Osteocyte (in vitro differentiated cells): ENCODE results near the gene RPA3. TPM values are rescaled to one million over a fixed set of nuclear protein-coding genes. Genes with fewer than 3 reads are reported as not detected.
A peak's percentile ranks its signal among the peaks of the same experiment; 100 is the strongest.
"Not testable (repeated sequence)": the region's sequence is repeated elsewhere in the genome, so short reads cannot be mapped to it uniquely, and the experiment has no call there.

Experiments
- DNase-seq: peaks from one replicate; pipeline ENCODE4 v3.0.0; 2021; ENCODE audit warnings: mixed read lengths; ENCODE audit not compliant: unreplicated experiment; ENCODE audit errors: extremely low spot score
- H3K27ac Mint-ChIP-seq: one replicate; pipeline ENCODE4 v1.8.0; 2021; ENCODE audit warnings: mild to moderate bottlenecking, mixed read lengths; ENCODE audit not compliant: unreplicated experiment
- H3K27me3 Mint-ChIP-seq: one replicate; pipeline ENCODE4 v1.8.0; 2021; ENCODE audit warnings: mixed read lengths; ENCODE audit not compliant: unreplicated experiment
- H3K36me3 Mint-ChIP-seq: one replicate; pipeline ENCODE4 v1.8.0; 2021; ENCODE audit warnings: mixed read lengths; ENCODE audit not compliant: unreplicated experiment
- H3K4me1 Mint-ChIP-seq: one replicate; pipeline ENCODE4 v1.8.0; 2021; ENCODE audit warnings: mixed read lengths; ENCODE audit not compliant: unreplicated experiment
- H3K4me3 Mint-ChIP-seq: one replicate; pipeline ENCODE4 v1.8.0; 2021; ENCODE audit warnings: mild to moderate bottlenecking, moderate library complexity, mixed read lengths; ENCODE audit not compliant: unreplicated experiment
- H3K9me3 Mint-ChIP-seq: one replicate; pipeline ENCODE4 v1.8.0; 2021; ENCODE audit warnings: mixed read lengths; ENCODE audit not compliant: unreplicated experiment
- total RNA-seq: library from RNA; stranded (reverse); gene quantifications from 2 replicates; pipeline ENCODE4 v1.2.1, GENCODE V29; 2021
- TF ChIP-seq, protein P1 (sequence below): fragments of 200-600 bp; sonication (generic); IDR thresholded peaks from 2 replicates; pipeline ENCODE4 v1.5.0; 2021; ENCODE audit warnings: antibody characterized with exemption, mild to moderate bottlenecking, moderate library complexity

Gene RPA3
- total RNA-seq, 1 donor from 2014 or later, result 14.8 TPM

DNA sequence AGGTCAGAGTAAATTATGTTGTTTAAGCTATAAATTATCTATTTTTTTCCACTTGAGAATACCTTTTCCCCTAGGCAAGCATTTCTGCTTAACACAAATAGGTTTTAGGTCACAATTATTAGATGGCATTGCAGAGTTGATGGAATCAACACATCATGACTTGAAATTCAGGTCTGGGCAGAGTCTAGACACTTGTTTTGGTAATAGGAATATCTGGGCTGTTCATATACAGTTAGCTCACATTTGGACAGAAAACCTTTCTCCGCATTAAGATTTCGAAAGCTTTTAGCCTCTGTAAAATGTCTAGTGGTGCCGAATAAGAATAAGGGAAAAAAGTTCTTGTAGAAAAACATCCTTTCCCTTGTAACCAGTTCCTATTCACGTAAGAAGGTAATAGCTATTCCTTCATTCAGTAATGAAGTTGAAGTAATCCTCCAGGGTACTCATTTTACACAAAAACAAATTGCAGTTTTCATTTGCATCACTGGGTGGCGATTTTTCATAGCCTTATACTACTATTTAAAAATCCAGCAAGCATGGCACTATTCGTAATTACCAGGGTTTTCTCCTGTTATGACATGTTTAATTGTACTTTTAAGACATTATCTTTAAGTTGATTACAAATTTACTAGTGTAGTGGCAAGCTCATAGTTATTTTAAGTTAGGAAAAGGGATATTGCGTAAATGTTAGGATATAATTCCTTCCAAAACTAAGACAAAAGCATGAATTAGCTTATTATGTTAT, 37.0 kb downstream of the RPA3 start:
- Mint-ChIP-seq H3K4me1 (peaks cover 5% of the 10 kb centered on the region), H3K27me3 (no peaks in the 10 kb centered on the region), H3K36me3 (peaks cover 3% of the 10 kb centered on the region), H3K9me3 (no peaks in the 10 kb centered on the region), H3K27ac (no peak overlapping the region), H3K4me3 (no peak overlapping the region)
- DNase-seq, result no peak
- TF ChIP-seq, protein P1, sequence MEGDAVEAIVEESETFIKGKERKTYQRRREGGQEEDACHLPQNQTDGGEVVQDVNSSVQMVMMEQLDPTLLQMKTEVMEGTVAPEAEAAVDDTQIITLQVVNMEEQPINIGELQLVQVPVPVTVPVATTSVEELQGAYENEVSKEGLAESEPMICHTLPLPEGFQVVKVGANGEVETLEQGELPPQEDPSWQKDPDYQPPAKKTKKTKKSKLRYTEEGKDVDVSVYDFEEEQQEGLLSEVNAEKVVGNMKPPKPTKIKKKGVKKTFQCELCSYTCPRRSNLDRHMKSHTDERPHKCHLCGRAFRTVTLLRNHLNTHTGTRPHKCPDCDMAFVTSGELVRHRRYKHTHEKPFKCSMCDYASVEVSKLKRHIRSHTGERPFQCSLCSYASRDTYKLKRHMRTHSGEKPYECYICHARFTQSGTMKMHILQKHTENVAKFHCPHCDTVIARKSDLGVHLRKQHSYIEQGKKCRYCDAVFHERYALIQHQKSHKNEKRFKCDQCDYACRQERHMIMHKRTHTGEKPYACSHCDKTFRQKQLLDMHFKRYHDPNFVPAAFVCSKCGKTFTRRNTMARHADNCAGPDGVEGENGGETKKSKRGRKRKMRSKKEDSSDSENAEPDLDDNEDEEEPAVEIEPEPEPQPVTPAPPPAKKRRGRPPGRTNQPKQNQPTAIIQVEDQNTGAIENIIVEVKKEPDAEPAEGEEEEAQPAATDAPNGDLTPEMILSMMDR, result peak; percentile 79

GRCh38 chr7:7679640-7680039, 38.8 kb downstream of the RPA3 start:
- H3K27me3 Mint-ChIP-seq, H3K9me3 Mint-ChIP-seq, H3K36me3 Mint-ChIP-seq, H3K4me3 Mint-ChIP-seq, DNase-seq, H3K4me1 Mint-ChIP-seq, H3K27ac Mint-ChIP-seq: not testable (repeated sequence)

- H3K36me3 Mint-ChIP-seq, result peaks cover 10% of the 10 kb centered on the region
These were observed 42.7 kb downstream of the RPA3 start for GRCh38 chr7:7675686-7676085.

DNA sequence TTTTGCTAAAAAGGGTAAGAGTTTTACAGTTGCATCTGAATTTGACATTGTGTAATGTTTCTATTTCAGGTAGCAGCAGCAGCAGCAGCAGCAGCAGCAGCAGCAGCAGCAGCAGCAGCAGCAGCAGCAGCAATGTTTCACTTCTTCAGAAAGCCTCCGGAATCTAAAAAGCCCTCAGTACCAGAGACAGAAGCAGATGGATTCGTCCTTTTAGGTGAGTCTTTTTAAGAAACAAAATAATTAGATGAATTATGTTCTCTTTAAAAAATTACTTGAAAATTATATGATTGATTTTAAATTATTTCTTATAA, 45.2 kb downstream of the RPA3 start:
- H3K4me3 Mint-ChIP-seq, result no peak overlapping the region
- H3K27me3 Mint-ChIP-seq, result no peaks in the 10 kb centered on the region
- H3K9me3 Mint-ChIP-seq, result no peaks in the 10 kb centered on the region
- DNase-seq, result no peak
- H3K36me3 Mint-ChIP-seq, result peaks cover 10% of the 10 kb centered on the region
- TF ChIP-seq, protein P1, result no peak
- no peaks in the 10 kb centered on the region for H3K4me1 Mint-ChIP-seq
- H3K27ac Mint-ChIP-seq, result no peak overlapping the region

More at GRCh38 chr7:7675686-7676085, 42.7 kb downstream of the RPA3 start:
- Mint-ChIP-seq H3K27me3 (no peaks in the 10 kb centered on the region), H3K4me1 (no peaks in the 10 kb centered on the region), H3K9me3 (no peaks in the 10 kb centered on the region), H3K27ac (no peak overlapping the region), H3K4me3 (no peak overlapping the region)
- no peak for DNase-seq
- TF ChIP-seq, protein P1, result no peak

GRCh38 chr7:7672545-7673239, 45.7 kb downstream of the RPA3 start:
- no peaks in the 10 kb centered on the region for H3K4me1 Mint-ChIP-seq
- H3K27ac Mint-ChIP-seq, result no peak overlapping the region
- no peaks in the 10 kb centered on the region for H3K9me3 Mint-ChIP-seq
- DNase-seq, result no peak
- peaks cover 7% of the 10 kb centered on the region for H3K36me3 Mint-ChIP-seq
- TF ChIP-seq, protein P1, result no peak
- H3K4me3 Mint-ChIP-seq, result no peak overlapping the region
- no peaks in the 10 kb centered on the region for H3K27me3 Mint-ChIP-seq
